ENCODE results near the gene AKAP13.

- TF ChIP-seq POLR2A (IDR thresholded peaks at IDR 0.05) (no peak), CTCF (IDR thresholded peaks at IDR 0.05) (no peak), EP300 (IDR thresholded peaks at IDR 0.05) (no peak)
Measured at GRCh38 chr15:85700767-85701166, 320.4 kb downstream of the AKAP13 start.

Measured in ovary (tissue), 3 donors.